CD14-positive monocyte (primary cell): Measurements from ENCODE around the gene LRRK1. TPM values are rescaled to one million over a fixed set of nuclear protein-coding genes. Genes with fewer than 3 reads are reported as not detected.

Source experiments
- DNase-seq, 3 donors: peaks; one replicate each; pipeline ENCODE4 v3.0.0-alpha.2; 2011 to 2022
- H2AFZ ChIP-seq: 2 replicates; pipeline ENCODE4 v1.6.0; 2012; ENCODE audit warnings: mild to moderate bottlenecking, low read depth, low read length, inconsistent platforms; ENCODE audit not compliant: insufficient read depth, poor library complexity, severe bottlenecking
- H3K27ac ChIP-seq, 2 donors: 1 replicate in 1 of 2; 2 replicates in 1 of 2; pipeline ENCODE4 v1.5.1; 2012 to 2013; ENCODE audit warnings: low read length in 2 of 2, control low read depth in 1 of 2, inconsistent platforms in 1 of 2, low read depth in 1 of 2, mild to moderate bottlenecking in 1 of 2
- H3K27me3 ChIP-seq, 2 donors: one replicate each; pipeline versions ENCODE4 v1.6.0 to v1.6.1; 2011 to 2013; ENCODE audit warnings: low read length in 2 of 2; ENCODE audit not compliant: control insufficient read depth in 2 of 2, insufficient read depth in 2 of 2
- H3K36me3 ChIP-seq, 2 donors: replicated peaks in 1 of 2; 1 replicate in 1 of 2; 2 replicates in 1 of 2; pipeline versions ENCODE4 v1.5.1 to v1.6.1; 2012 to 2013; ENCODE audit warnings: low read length in 2 of 2, control low read depth in 1 of 2, inconsistent platforms in 1 of 2, mild to moderate bottlenecking in 1 of 2; ENCODE audit not compliant: insufficient read depth in 2 of 2, control insufficient read depth in 1 of 2
- H3K4me1 ChIP-seq, 2 donors: 1 replicate in 1 of 2; 2 replicates in 1 of 2; pipeline versions ENCODE4 v1.5.1 to v1.6.1; 2012 to 2013; ENCODE audit warnings: low read length in 2 of 2, control low read depth in 1 of 2, inconsistent platforms in 1 of 2, mild to moderate bottlenecking in 1 of 2, moderate library complexity in 1 of 2; ENCODE audit not compliant: insufficient read depth in 2 of 2, control insufficient read depth in 1 of 2
- H3K4me2 ChIP-seq: replicated peaks from 2 replicates; pipeline ENCODE3; 2012; ENCODE audit warnings: low read length, moderate library complexity, mild to moderate bottlenecking; ENCODE audit not compliant: poor library complexity, severe bottlenecking; ENCODE audit errors: extremely low read depth
- H3K4me3 ChIP-seq, 3 experiments: fragments of 200-600 bp in 1 of 3; sonication (generic) in 1 of 3; replicated peaks in 1 of 3; 1 replicate in 2 of 3; 2 replicates in 1 of 3; pipeline ENCODE4 v1.5.1; 2011 to 2013; ENCODE audit warnings: low read length in 3 of 3, mild to moderate bottlenecking in 3 of 3, control low read depth in 2 of 3, low read depth in 2 of 3, inconsistent platforms in 1 of 3, moderate library complexity in 1 of 3
- H3K79me2 ChIP-seq: 2 replicates; pipeline ENCODE4 v1.6.0; 2012; ENCODE audit warnings: mild to moderate bottlenecking, control low read depth, inconsistent platforms, low read length, moderate library complexity; ENCODE audit not compliant: insufficient read depth
- H3K9ac ChIP-seq: 2 replicates; pipeline ENCODE4 v1.6.0; 2017; ENCODE audit warnings: low read length, mild to moderate bottlenecking; ENCODE audit not compliant: insufficient read depth, poor library complexity, severe bottlenecking
- H3K9me3 ChIP-seq, 2 donors: replicated peaks in 1 of 2; 1 replicate in 1 of 2; 2 replicates in 1 of 2; pipeline versions ENCODE4 v1.5.1 to v1.6.1; 2012 to 2013; ENCODE audit warnings: low read length in 2 of 2, control low read depth in 1 of 2; ENCODE audit not compliant: control insufficient read depth in 1 of 2, insufficient read depth in 1 of 2
- H4K20me1 ChIP-seq: 2 replicates; pipeline ENCODE4 v1.6.0; 2012; ENCODE audit warnings: mild to moderate bottlenecking, low read length, control low read depth, moderate library complexity; ENCODE audit not compliant: insufficient read depth
- H3K27ac Mint-ChIP-seq, 7 donors: one replicate each; pipeline ENCODE4 v1.8.0; 2020; ENCODE audit warnings: mild to moderate bottlenecking in 7 of 7, mixed read lengths in 7 of 7, moderate library complexity in 6 of 7, inconsistent platforms in 2 of 7
- H3K27me3 Mint-ChIP-seq, 3 donors: one replicate each; pipeline ENCODE4 v1.8.0; 2021 to 2022; ENCODE audit warnings: low read depth in 3 of 3, mild to moderate bottlenecking in 3 of 3, mixed read lengths in 3 of 3, moderate library complexity in 3 of 3, inconsistent platforms in 1 of 3
- H3K36me3 Mint-ChIP-seq, 2 donors: one replicate each; pipeline ENCODE4 v1.8.0; 2020; ENCODE audit warnings: mixed read lengths in 2 of 2, inconsistent platforms in 1 of 2, mild to moderate bottlenecking in 1 of 2
- H3K4me1 Mint-ChIP-seq: one replicate; pipeline ENCODE4 v1.8.0; 2020; ENCODE audit warnings: mild to moderate bottlenecking, mixed read lengths
- H3K4me3 Mint-ChIP-seq, 2 donors: one replicate each; pipeline ENCODE4 v1.8.0; 2020; ENCODE audit warnings: mild to moderate bottlenecking in 2 of 2, mixed read lengths in 2 of 2, moderate library complexity in 1 of 2
- H3K9me3 Mint-ChIP-seq, 7 donors: one replicate each; pipeline ENCODE4 v1.8.0; 2020 to 2022; ENCODE audit warnings: mixed read lengths in 7 of 7, mild to moderate bottlenecking in 6 of 7, moderate library complexity in 6 of 7, inconsistent platforms in 2 of 7
- WGBS: methylation state at CpG from one replicate; pipeline ENCODE4 v1.1.5; 2013; ENCODE audit warnings: missing lambda C conversion rate; ENCODE audit not compliant: insufficient coverage; 5-methylcytosine and 5-hydroxymethylcytosine counted together
- intact Hi-C, 2 donors: fragments of 100-400 bp; cut with micrococcal nuclease; formaldehyde crosslinking; loops; one replicate each; pipeline versions ENCODE4 v1.15.0 to v1.15.1; 2023
- polyA plus RNA-seq, 3 donors: library from polyadenylated mRNA; depleted of rRNA in 1 of 3; unstranded in 2 of 3; stranded (reverse) in 1 of 3; fragments of 300-500 nt in 2 of 3; fragments of >200 nt in 1 of 3; fragmentation: Illumina TruSeq in 2 of 3; gene quantifications; 1 replicate in 2 of 3; 2 replicates in 1 of 3; pipeline ENCODE4 v1.2.3, GENCODE V29; 2012 to 2021
- TF ChIP-seq, protein P1 (sequence below): fragments of 200-600 bp; IDR thresholded peaks from one replicate; pipeline ENCODE4 v1.8.0; 2022; ENCODE audit warnings: antibody characterized with exemption, mild to moderate bottlenecking

The LRRK1 gene
- polyA plus RNA-seq, 3 donors: 1.7 to 18.9 (median 5.4) TPM

DNA sequence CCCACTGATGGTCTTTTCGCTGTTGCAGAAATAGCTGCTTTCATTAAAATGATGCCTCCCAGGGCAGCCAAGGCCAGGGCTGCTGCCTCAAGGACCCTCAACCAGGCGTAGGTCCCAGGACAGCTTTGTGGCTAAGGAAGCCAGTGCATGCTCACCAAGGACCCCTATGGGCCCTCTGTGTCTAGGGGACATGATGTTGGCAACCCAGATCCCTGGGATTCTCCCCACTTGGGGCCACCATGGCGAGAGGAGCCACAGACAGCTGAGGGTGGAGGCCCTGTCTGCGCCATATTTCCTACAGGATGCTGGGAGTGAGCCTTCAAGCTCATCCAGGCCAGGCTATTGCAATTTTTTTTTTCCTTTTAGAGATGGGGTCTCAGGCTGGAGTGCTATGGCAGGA lies 195.5 kb downstream of the LRRK1 start:
- peaks cover 14 to 24% (median 19%) of the 10 kb centered on the region in 3 donors for H3K27me3 Mint-ChIP-seq
- no peaks in the 10 kb centered on the region for H3K36me3 ChIP-seq
- TF ChIP-seq, protein P1, sequence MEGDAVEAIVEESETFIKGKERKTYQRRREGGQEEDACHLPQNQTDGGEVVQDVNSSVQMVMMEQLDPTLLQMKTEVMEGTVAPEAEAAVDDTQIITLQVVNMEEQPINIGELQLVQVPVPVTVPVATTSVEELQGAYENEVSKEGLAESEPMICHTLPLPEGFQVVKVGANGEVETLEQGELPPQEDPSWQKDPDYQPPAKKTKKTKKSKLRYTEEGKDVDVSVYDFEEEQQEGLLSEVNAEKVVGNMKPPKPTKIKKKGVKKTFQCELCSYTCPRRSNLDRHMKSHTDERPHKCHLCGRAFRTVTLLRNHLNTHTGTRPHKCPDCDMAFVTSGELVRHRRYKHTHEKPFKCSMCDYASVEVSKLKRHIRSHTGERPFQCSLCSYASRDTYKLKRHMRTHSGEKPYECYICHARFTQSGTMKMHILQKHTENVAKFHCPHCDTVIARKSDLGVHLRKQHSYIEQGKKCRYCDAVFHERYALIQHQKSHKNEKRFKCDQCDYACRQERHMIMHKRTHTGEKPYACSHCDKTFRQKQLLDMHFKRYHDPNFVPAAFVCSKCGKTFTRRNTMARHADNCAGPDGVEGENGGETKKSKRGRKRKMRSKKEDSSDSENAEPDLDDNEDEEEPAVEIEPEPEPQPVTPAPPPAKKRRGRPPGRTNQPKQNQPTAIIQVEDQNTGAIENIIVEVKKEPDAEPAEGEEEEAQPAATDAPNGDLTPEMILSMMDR: no peak
- no peak overlapping the region for H3K9ac ChIP-seq
- H3K4me2 ChIP-seq: no peak overlapping the region
- no peak overlapping the region for H3K27ac ChIP-seq
- 97% methylated on average over 4 of the region's 4 CpGs for WGBS
- intact Hi-C loops: no loop called here
- H4K20me1 ChIP-seq: no peaks in the 10 kb centered on the region
- H3K27me3 ChIP-seq: peaks cover 0 to 7% of the 10 kb centered on the region in 2 donors
- no peaks in the 10 kb centered on the region for H3K79me2 ChIP-seq
- no peak overlapping the region for H2AFZ ChIP-seq
- no peak overlapping the region for H3K27ac Mint-ChIP-seq
- H3K4me1 Mint-ChIP-seq: peaks cover 20% of the 10 kb centered on the region
- H3K9me3 Mint-ChIP-seq: peaks cover 0 to 2% (median 0%) of the 10 kb centered on the region in 7 donors
- H3K36me3 Mint-ChIP-seq: peaks cover 0 to 1% of the 10 kb centered on the region in 2 donors
- no peaks in the 10 kb centered on the region for H3K9me3 ChIP-seq
- H3K4me1 ChIP-seq: peaks cover 13% of the 10 kb centered on the region in 2 donors
- H3K4me3 ChIP-seq: no peak overlapping the region
- DNase-seq: no peak
- H3K4me3 Mint-ChIP-seq: no peak overlapping the region

DNA sequence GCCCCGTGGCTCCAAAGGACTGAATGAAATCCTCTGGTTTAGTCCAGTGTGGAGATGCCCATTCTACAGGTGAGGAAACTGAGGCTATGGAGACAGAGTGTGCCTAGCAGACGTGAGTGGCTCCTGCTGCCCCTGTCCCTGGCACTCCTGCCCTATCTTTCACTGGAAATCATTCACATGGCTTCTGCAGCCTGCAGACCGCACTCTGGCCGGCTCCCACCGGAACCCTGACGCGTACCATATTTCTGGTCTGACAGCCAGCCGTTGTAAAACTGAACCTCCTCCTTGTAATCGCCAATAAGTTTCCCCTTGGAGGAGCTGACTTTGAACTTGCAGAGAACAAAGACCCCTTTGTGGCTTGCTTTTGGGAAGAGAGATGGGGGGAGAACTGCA lies 196.2 kb downstream of the LRRK1 start:
- Histone ChIP-seq H3K27me3 (peaks cover 0 to 7% of the 10 kb centered on the region in 2 donors), H3K79me2 (no peaks in the 10 kb centered on the region), H4K20me1 (no peaks in the 10 kb centered on the region), H3K4me2 (no peak overlapping the region), H3K36me3 (no peaks in the 10 kb centered on the region), H3K9ac (no peak overlapping the region), H3K4me1 (peaks cover 13% of the 10 kb centered on the region in 2 donors), H2AFZ (no peak overlapping the region), H3K27ac (no peak overlapping the region), H3K9me3 (no peaks in the 10 kb centered on the region), H3K4me3 (no peak overlapping the region)
- no peak for DNase-seq
- Mint-ChIP-seq H3K27ac (peak overlapping the region in 1 of 7 donors; percentile 10), H3K4me1 (peaks cover 20% of the 10 kb centered on the region), H3K27me3 (peaks cover 14 to 24% (median 19%) of the 10 kb centered on the region in 3 donors), H3K4me3 (peak overlapping the region in 1 of 2 donors; percentile 39), H3K36me3 (peaks cover 0 to 1% of the 10 kb centered on the region in 2 donors), H3K9me3 (peaks cover 0 to 2% (median 0%) of the 10 kb centered on the region in 7 donors)
- intact Hi-C loops: no loop called here
- TF ChIP-seq, protein P1: no peak
- 46% methylated on average over 7 of the region's 9 CpGs for WGBS
